ENCODE measurements around the gene ANGPT4. TPM values are rescaled to one million over a fixed set of nuclear protein-coding genes. Genes with fewer than 3 reads are reported as not detected.

The ANGPT4 gene
- total and polyA plus RNA-seq, 9 of the 15 experiments (the other 6 are each of a cell fraction or from before 2014, with no cell fraction given) = not detected

- no peak for TF ChIP-seq STAG1 (CRISPR knock-in tag; IDR thresholded peaks at IDR 0.05; ENCODE audit: borderline replicate concordance)
Measured at GRCh38 chr20:839015-839414, 77.1 kb downstream of the ANGPT4 start (continued).

GRCh38 chr20:836190-836589, 79.9 kb downstream of the ANGPT4 start:
- Histone ChIP-seq H3K9me1 (ENCODE audit: control insufficient read depth, insufficient read depth, low read length) (no peaks in the 10 kb centered on the region), H3K4me2 (ENCODE audit: insufficient read depth, low read length) (peak overlapping the region; percentile 46), H3K9ac (ENCODE audit: insufficient read depth in 1 of 2, low read depth in 2 of 2, low read length in 2 of 2) (peak overlapping the region in 1 of 2 experiments; percentile 30; a peak in 1 of 4 replicates), H3K4me1 (replicated peaks in 1 of 2; ENCODE audit: control insufficient read depth in 2 of 2, insufficient read depth in 2 of 2, low read length in 2 of 2) (peaks cover 28 to 32% of the 10 kb centered on the region in 2 experiments), H3K4me3 (no peak overlapping the region; the same call in 1 of the 2 replicates), H3K79me2 (ENCODE audit: control insufficient read depth, insufficient read depth, low read length) (peaks cover 68% of the 10 kb centered on the region), H2AFZ (ENCODE audit: low read depth, low read length) (no peak overlapping the region), H3K36me3 (ENCODE audit: control insufficient read depth, insufficient read depth, low read length) (peaks cover 4% of the 10 kb centered on the region; the same call in 1 of the 3 replicates), H3K9me3 (replicated peaks; ENCODE audit: control insufficient read depth, insufficient read depth, low read depth, low read length) (no peaks in the 10 kb centered on the region), H3K27me3 (ENCODE audit: control insufficient read depth in 2 of 2, insufficient read depth in 2 of 2, low read length in 2 of 2) (no peaks in the 10 kb centered on the region), H4K20me1 (replicated peaks; ENCODE audit: control insufficient read depth, insufficient read depth, low read length) (0 out of 2 replicates have a peak, but pooled peaks cover 4% of the 10 kb centered on the region), H3K27ac (ENCODE audit: extremely low read depth, low read depth, low read length) (peak overlapping the region; percentile 68)
- intact Hi-C loops (cut with micrococcal nuclease) (no loop called here), in situ Hi-C loops (cut with MboI) (no loop called here)
- BruUV-seq (replicated peaks) = TSS peak; percentile 5
- no peak for ATAC-seq
- DNase-seq (ENCODE audit: extremely low read depth in 1 of 4, low spot score in 3 of 4) = no peak
- POLR2A ChIA-PET = interaction anchor here (0.6 kb wide), 1 partner anchor 368 kb away, joined by 3 read pairs; no protein-coding TSS in a partner anchor
- CTCF ChIA-PET (ENCODE audit: low intra/inter-chr PET ratio) = no interaction called here
- FAIRE-seq = no peak
- 88% methylated on average over 1 of the region's 1 CpG for WGBS (ENCODE audit: insufficient coverage, low coverage, missing lambda C conversion rate)
- TF ChIP-seq ZBTB43 (CRISPR knock-in tag; IDR thresholded peaks at IDR 0.05) = no peak
- TF ChIP-seq TRIM24 (IDR thresholded peaks at IDR 0.05) = no peak
- no peak for TF ChIP-seq BACH1 (tag; IDR thresholded peaks at IDR 0.05)
- TF ChIP-seq ZNF282 (CRISPR knock-in tag; IDR thresholded peaks at IDR 0.05) = no peak
- no peak for TF ChIP-seq ZC3H11A (IDR thresholded peaks at IDR 0.05; ENCODE audit: low read depth, low read length)
- TF ChIP-seq NFE2L1 (tag; IDR thresholded peaks at IDR 0.05; ENCODE audit: borderline replicate concordance, low read depth) = no peak
- no peak for TF ChIP-seq AFF4 (CRISPR knock-in tag; IDR thresholded peaks at IDR 0.05)
- TF ChIP-seq GMEB1 (CRISPR knock-in tag; IDR thresholded peaks at IDR 0.05) = no peak
- TF ChIP-seq FOXK1 (CRISPR knock-in tag; IDR thresholded peaks at IDR 0.05; ENCODE audit: borderline replicate concordance) = no peak
- TF ChIP-seq DMBX1 (CRISPR knock-in tag; IDR thresholded peaks at IDR 0.05; ENCODE audit: borderline replicate concordance) = no peak
- no peak for TF ChIP-seq MCM3 (IDR thresholded peaks at IDR 0.05)
- TF ChIP-seq IRF9 (tag; IDR thresholded peaks at IDR 0.05) = no peak
- TF ChIP-seq LEF1 (IDR thresholded peaks at IDR 0.05) = no peak
- TF ChIP-seq KDM1A (IDR thresholded peaks at IDR 0.05) = no peak

Measured in K562 (cell line).